ENCODE measurements around the gene SSTR4.

Gene SSTR4

GRCh38 chr20:23083553-23084220 is 48.6 kb downstream of the SSTR4 start:
- DNase-seq (ENCODE audit: insufficient read length, low spot score) (no peak), FAIRE-seq (no peak)

GRCh38 chr20:23084282-23084844 is 49.3 kb downstream of the SSTR4 start:
- DNase-seq (ENCODE audit: insufficient read length, low spot score) (no peak), FAIRE-seq (no peak)

- FAIRE-seq, result no peak
These were observed 49.8 kb downstream of the SSTR4 start for GRCh38 chr20:23084845-23085365.

GRCh38 chr20:23085436-23086055 is 50.4 kb downstream of the SSTR4 start:
- no peak for DNase-seq (ENCODE audit: insufficient read length, low spot score)
- FAIRE-seq, result no peak

More at GRCh38 chr20:23084845-23085365, 49.8 kb downstream of the SSTR4 start:
- no peak for DNase-seq (ENCODE audit: insufficient read length, low spot score)

- FAIRE-seq (no peak), DNase-seq (ENCODE audit: insufficient read length, low spot score) (no peak)
These were observed 51.0 kb downstream of the SSTR4 start, which contains the start of gene CD93 for GRCh38 chr20:23086056-23086566. TSS of gene CD93 (minus strand) at chr20:23086324. CDS start at chr20:23086192, 132 bp downstream.

- FAIRE-seq (no peak), DNase-seq (ENCODE audit: insufficient read length, low spot score) (no peak)
These were observed 51.9 kb downstream of the SSTR4 start for GRCh38 chr20:23086931-23087411.

- FAIRE-seq (no peak), DNase-seq (ENCODE audit: insufficient read length, low spot score) (no peak)
These were observed 52.6 kb downstream of the SSTR4 start for GRCh38 chr20:23087587-23088251.

Measured in HTR-8/SVneo (cell line).